Frontal cortex (tissue), 4 donors: Measurements from ENCODE around the gene TMEM271. TPM values are rescaled to one million over a fixed set of nuclear protein-coding genes. Genes with fewer than 3 reads are reported as not detected.

Experiments used
- DNase-seq, 2 donors: peaks; one replicate each; pipeline ENCODE4 v3.0.0; 2012; ENCODE audit warnings: low spot score in 2 of 2
- FAIRE-seq: peaks from 2 replicates; lab custom pipeline; 2012; peaks lifted over from hg19 to GRCh38; lab: Jason Lieb, UNC
- total RNA-seq: library from RNA; depleted of rRNA; stranded (reverse); fragments of >200 nt; gene quantifications from one replicate; pipeline ENCODE4 v1.2.3, GENCODE V29; 2014
- donor health status: control.
- donor health status: control.
- donor health status: control.

Gene TMEM271, protein sequence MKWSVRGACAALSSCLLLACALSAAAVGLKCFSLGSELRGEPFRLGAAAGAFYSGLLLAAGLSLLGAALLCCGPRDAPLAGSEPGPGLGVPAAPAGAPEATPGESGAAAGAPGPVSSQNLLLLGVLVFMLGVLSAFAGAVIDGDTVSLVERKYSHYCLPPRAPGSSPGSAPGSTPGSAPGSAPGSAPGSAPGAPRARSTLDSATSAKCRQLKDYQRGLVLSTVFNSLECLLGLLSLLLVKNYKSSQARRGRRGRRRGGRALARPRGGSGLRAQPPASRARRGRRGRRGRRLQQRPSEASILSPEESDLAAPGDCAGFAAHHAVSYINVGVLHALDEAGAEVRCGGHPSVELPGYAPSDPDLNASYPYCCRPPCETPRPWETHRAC
- total RNA-seq: 15.9 TPM

DNA sequence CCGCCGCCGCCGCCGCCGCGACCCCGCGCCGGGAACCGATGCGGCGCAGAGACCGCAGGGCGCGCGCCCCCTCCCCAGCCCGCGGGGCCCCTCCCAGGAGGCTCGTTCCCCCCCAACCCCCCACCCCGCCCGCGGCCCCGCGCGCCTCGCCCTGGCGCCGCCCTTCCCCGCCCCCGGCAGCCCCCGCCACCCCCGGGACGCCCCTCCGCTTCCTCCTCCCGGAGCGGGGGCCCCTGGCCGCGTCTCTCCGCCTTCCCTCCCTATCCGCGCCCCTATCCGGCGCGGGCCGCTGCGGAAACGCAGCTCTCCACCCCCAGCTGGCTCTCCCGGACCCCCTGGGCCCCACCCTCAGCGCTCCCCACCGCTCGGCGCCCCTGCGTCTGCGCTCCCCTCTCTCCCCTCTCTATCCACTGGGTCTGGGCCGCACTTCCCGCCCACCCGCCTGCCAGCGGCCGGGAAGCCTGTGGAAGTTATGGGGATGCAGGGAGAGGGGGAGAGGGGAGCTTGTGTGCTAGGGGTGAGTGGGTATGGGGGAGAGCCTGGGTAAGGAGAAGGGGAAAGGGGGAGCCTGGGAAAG is at the start of gene TMEM271:
Gene TMEM271 (minus strand): TSS at position 51 of the 577 bp plus-strand sequence. CDS start 233 bp downstream, outside the sequence.
- no peak for DNase-seq
- FAIRE-seq: no peak

DNA sequence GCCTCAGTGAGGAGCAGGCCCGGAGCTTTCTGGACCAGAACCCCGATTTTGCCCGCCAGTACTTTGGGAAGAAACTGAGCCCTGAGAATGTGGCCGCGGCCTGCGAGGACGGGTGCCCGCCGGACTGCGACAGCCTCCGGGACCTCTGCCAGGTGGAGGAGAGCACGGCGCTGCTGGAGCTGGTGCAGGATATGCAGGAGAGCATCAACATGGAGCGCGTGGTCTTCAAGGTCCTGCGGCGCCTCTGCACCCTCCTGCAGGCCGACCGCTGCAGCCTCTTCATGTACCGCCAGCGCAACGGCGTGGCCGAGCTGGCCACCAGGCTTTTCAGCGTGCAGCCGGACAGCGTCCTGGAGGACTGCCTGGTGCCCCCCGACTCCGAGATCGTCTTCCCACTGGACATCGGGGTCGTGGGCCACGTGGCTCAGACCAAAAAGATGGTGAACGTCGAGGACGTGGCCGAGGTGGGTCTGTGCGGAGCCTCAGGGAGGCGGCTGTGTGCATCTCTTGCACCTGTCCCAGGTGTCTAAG is 49.6 kb upstream of the TMEM271 start:
- FAIRE-seq (no peak), DNase-seq (no peak)

DNA sequence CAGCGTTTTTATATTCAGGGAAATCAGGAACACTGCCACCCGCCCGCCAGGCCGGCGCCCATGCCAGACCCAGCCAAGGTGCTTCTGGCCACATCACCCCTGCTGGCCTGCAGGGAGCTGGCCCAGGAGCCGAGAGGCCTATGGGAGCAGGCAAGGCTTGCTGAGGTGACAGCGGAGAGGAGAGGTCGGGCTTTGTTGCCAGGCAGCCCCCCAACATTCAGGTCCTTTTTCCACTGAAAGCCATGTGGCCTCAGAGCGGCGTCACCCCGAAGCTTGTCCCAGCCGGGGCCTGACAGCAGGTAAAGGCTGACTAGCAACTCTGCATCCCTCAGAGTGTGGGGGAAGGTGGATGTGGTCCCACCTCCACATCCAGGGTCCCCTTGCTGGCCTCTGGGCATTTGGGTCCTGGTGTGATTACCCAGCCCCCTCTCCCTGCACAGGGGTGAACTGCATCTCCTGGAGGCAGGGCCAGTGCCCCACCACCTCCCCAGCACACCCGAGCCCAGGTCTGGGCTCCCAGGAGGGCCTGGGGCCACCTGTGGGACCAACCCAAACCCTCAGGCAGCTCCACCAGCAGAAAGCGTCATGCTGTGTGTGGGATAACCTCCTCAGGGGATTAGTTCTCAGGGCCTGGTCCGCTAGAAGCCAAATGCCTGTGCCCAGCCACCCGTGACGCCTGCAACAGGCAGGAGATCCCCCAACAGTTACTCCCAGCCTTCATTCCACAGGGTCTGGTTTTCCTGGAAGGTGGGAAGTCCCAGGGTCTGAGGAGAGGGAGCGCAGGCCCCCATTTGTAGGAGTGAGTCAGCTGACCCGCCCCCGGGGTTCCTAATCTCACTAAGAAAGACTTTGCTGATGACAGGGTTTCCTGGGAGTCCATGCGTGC is 48.9 kb upstream of the TMEM271 start, which contains the start of gene PDE6B:
Gene PDE6B (plus strand): TSS at position 869 of the 886 bp plus-strand sequence. CDS start 54 bp downstream, outside the sequence.
- no peak for FAIRE-seq

DNA sequence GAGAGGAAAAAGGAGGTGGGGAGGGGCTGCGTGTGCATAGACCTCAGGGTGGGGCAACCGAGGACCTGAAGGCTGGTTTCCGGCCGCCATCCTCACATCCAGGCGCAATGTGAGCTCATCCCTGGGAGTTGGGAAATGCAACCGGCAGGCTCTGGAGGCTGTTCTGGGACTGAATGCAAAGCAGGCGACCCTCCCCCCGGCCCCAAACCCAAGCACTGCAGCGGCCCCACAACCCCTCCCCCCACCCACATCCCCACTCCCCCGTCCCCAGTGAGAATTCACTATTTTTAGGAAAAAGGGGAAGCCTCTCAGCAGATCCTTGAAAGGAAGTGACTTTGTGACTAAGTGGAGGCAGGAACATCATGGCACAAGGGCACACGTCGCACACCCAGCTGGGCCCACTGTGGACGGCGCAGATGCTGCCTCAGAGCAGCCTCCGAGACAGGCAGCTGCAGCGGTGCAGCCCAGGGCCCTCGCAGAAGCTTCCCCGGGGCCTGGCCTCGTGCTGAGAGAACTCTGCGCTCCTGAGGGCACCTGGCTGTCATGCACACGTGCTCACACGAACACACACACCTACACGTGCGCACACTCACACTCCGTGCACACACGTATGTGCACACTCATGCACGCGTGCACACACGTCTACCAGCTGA is 47.9 kb upstream of the TMEM271 start:
- FAIRE-seq: no peak
- DNase-seq: no peak

More for the DNA sequence above, 48.9 kb upstream of the TMEM271 start, which contains the start of gene PDE6B:
- DNase-seq: no peak

DNA sequence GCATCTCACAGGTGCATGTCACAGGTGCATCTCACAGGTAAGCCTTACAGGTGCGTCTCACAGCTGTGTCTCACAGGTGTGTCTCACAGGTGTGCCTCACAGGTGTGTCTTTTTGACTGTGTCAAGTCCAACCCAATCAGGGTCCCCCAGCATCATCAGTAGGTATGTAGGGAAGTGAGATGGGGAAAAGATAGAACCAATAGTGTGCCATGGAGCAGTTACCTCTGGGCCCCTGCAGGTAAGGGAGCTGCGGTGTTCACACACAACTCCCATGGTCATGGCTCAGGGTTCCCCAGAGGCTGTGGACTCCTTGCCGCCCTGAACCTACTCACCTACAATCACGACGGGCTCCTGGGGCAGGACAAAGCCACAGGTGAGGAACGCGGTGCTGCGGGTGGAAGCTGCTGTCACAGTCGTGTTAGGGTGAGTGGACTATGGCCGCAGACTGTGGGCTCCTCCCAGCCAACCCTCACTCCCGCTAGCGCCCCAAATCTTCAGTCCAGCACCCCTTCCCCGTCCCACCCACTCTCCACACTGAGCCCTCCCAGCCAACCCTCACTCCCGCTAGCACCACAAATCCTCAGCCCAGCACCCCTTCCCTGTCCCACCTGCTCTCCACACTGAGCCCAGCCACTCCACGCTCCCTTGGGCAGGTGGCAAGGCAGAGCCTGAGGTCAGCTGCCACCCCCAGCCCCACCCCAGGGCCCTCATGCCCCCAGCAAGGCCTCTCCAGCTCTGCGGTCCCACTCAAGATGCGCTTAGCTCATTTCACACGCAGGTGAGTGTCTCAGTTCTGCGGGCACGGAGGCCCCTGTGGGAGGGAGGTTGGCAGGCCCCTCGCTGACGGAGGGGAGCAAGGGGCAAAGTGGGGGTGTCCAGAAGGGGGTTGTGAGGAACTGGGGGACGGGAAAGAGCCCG is 47.2 kb upstream of the TMEM271 start:
- DNase-seq: no peak

DNA sequence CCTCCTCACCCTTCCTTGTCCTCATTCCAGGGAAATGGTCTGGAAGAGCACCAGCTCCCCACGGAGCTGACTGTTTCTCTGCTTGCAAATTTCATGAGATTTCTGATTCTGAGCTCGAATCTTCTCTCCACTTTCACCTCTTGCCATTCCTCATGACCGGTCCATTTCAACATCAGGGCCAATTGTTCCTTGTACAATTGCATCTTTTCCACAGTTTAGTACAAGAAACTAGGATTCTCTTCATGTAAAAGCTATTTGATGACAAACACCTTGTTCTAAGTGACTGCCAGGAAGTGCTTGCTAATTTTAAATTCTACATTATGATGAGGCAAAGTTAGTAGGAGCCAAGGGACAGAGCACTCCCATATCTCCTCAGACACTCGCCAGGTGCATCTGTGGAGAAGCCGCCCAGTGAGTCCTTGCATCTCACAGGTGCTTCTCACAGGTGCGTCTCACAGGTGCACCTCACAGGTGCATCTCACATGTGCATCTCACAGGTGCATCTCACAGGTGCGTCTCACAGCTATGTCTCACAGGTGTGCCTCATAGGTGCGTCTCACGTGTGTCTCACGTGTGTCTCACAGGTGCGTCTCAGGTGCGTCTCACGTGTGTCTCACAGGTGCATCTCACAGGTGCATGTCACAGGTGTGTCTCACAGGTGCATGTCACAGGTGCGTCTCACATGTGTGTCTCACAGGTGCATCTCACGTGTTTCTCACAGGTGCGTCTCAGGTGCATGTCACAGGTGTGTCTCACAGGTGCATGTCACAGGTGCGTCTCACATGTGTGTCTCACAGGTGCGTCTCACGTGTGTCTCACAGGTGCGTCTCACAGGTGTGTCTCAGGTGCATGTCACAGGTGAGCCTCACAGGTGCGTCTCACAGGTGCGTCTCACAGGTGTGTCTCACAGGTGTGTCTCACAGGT is 46.2 kb upstream of the TMEM271 start:
- no peak for FAIRE-seq
- no peak for DNase-seq

More for the DNA sequence above, 47.2 kb upstream of the TMEM271 start:
- no peak for FAIRE-seq

DNA sequence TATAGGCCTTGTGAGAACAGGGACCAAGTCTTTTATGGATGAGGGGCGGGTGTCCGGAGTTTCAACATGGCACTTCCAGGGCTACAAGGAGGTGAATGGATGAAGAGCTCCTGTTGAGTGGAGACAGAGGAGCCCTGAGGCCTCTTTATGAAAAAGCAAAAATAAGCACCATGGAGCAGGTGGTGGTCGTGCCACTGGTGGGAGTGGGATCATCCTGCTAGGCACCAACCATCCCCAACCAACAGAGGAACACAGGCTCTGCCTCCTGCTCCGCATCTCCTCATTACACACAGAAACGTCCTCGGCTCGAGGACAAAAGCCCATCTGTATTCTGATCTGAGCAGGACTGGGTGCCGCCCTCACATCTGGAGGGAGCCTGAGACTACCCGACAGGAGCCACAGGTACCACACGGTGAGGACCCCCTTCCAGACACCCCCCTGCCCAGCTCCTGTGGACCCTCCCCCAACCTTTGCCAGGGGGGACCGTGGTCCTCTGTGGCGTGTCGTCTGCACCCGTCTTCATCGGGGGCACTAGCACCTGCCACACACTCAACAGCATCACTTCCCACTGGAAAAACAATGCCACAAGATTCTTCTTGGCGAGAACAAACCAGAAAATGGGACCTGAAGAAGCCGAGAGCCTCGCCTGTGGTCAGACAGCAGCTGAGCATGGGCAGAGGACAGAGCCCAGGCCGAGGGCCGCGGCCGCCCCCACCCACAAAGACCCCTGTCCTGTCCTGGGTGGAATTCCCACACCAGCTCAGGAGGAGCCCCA is 45.4 kb upstream of the TMEM271 start:
- FAIRE-seq: no peak

DNA sequence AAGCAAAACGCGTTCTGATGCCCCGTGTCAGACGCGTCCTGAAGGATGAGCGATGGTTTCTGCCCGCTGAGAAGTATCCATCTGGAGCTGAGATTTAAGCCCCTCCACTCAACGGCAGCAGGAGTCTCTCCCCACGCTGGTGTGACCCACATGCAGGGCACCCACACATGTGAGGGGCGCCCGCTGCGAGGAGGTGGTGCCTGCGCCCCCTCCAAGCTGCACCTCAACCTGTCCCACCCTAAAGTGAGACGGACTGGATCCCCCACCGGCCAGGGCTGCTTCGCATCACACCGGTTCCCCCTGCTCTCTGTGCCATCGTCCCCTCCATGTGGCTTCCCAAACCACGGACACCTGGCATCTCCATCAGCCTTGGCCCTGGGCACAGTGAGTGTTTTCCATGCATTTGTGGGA is 44.8 kb upstream of the TMEM271 start:
- DNase-seq (no peak), FAIRE-seq (no peak)

More for the DNA sequence above, 45.4 kb upstream of the TMEM271 start:
- no peak for DNase-seq

DNA sequence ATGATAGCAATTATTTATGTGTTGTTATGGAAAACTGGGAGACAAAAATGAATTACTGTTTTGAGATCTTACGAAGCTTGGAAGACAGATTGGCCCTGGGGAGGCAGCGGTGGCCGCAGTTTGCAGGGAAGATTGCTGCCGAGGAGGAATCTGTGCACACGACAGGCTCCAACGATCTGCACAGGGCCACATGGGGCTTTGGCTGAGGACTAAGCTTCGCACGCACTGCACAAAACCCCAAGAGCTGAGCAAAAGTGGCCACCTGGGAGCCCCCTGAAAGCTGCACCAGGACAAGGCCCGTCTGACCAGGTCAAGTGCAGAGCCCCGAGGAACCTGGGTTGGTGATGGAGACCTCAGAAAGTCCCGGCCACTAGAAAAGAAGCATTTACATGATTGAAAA is 44.1 kb upstream of the TMEM271 start:
- DNase-seq (no peak), FAIRE-seq (no peak)

DNA sequence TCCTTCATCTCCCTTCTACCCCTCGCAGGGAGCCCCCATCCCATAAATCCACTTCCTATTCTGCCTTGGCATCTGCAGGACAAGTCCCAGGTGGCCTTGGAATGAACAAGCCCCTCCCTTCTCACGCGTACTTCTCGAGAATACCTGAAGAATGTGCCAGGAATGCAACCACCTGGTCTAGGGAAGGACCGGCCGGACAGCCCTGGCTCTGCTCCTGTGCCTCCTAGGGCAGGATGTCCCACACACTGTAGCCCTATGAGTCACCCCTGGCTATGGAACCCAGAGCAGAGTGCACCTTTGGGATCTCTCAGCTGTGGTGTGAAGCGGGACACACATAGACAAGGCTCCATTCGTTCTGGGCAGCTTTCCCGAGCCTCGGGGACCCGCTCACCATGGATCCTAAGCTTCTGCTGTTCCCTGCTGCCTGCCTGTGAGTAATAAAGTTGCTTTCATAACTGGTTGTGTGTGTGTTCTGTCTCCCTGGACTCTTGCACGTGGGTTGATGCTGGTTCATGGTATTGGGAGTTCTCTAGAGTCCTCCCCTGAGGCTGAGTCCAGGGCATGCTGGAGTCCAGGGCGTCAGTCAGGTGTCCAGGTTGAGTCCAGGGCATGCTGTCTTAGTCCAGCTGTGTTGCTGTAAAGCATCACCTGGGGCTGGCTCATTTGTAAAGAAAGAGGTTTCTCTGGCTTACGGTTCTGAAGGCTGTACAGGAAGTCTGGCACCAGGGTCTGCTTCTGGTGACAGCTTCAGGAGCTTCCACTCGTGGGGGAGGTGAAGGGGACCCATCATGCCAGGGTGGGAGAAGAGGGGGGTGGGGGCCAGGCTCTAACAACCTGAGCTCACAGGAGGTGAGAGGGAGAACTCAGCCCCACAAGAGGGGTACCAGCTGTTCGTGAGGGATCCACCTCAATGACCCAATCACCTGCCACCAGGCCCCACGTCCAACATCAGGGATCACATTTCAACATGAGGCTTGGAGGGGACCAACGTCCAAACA is 41.8 kb upstream of the TMEM271 start:
- no peak for FAIRE-seq
- DNase-seq: no peak

DNA sequence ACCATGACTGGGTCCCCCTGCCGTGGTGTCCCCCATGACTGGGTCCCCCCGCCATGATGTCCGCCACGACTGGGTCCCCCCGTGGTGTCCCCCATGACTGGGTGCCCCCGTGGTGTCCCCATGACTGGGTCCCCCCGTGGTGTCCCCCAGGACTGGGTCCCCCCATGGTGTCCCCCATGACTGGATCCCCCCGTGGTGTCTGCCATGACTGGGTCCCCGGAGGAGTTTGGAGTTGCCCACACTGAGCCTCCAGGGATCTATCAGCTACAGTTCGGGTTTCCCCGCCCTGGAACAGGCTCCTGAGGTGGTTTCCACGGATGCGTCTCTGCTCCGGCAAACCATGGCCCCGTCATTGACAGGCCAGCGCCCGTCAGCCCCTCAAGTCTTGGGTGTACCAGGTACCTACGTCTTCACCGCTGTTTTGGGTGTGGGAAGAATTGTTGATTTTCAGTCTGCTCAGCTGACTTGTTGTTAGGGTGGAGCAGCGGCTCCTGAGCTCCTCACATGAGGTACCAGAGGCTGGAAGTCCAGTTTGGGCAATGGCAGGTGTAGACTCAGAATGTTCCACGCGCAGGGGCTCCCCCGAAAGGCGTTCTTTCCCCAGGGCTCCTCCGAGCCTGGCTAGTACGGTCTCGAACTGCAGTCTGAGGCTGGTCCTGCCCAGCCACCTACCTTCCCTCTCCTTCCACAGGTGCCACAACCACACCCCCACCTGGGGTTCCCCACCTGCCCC is 41.0 kb upstream of the TMEM271 start:
- FAIRE-seq (no peak), DNase-seq (no peak)

DNA sequence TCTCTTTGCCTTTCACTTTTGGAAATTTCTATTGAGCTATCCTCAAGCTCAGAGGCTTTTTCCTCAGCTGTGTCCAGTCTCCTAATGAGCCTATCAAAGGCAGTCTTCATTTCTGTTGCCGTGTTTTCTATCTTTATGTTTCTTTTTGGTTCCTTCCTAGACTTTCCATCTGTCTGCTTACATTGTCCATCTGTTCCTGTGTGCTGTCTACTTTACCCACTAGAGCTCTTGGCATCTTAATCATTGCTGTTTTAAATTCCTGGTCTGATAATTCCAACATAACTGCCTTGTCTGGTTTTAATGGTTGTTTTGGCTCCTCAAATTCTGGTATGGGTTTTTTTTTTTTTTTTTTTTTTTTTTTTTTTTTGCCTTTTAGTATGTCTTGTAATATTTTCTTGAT is 40.0 kb upstream of the TMEM271 start:
- DNase-seq: no peak
- FAIRE-seq: no peak

DNA sequence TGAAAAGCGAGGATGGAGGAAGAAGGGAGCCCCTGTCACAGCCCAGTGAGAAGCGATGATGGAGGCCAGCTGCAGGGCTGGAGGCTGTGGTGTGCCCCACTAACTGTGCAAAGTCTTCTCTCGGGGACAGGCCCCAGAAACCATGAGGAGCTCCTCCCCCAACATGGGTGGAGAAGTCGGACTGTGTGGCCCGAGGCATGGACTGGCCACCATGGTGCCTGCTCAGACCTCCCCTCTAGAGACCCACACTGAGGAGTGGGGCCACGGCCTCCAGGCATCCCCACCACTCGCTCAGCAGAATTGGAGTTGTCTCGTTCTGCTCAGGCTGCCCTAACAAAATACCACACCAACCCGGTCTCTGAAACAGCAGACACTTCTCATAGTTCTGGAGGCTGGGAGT is 37.0 kb upstream of the TMEM271 start:
- no peak for FAIRE-seq
- no peak for DNase-seq

DNA sequence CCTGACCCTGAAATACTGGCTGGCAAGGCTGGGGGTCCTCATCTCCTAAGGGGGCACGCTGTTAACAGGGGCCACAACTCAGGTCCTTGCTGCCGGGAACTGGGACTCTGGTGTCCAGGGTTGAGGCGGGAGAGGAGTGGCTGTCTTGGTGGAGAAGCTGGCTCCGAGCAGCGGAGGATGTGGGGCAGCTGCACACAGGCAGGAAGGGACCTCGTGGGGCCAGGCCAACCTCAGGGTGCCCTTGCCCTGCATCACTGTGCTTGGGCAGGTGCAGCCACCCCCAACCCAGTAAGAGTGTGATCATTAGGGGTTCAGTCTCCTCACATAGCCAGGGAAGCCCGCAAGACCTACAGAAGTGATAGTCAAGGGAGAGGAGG is 36.6 kb upstream of the TMEM271 start:
- DNase-seq: no peak
- no peak for FAIRE-seq
